GM12878 (cell line): ENCODE results near the gene TADA1.

Source experiments
- BCL11A ChIP-seq: IDR thresholded peaks from 2 replicates; pipeline ENCODE4 v1.6.1; 2011; ENCODE audit warnings: low read depth, low read length
- BRCA1 ChIP-seq: IDR thresholded peaks from 2 replicates; pipeline ENCODE4 v1.6.1; 2011; ENCODE audit warnings: low read depth, low read length, improper control_type of control experiment
- EP300 ChIP-seq, 2 experiments: fragments of 150-350 bp in 1 of 2; IDR thresholded peaks; 2 replicates each; pipeline ENCODE4 v1.6.1; 2011 to 2012; ENCODE audit warnings: low read depth in 2 of 2, low read length in 2 of 2, borderline replicate concordance in 1 of 2, improper control_type of control experiment in 1 of 2, inconsistent platforms in 1 of 2; ENCODE audit not compliant: control insufficient read depth in 1 of 2
- MYC ChIP-seq: IDR thresholded peaks from 2 replicates; pipeline ENCODE4 v1.6.1; 2011; ENCODE audit warnings: mild to moderate bottlenecking, low read length, moderate library complexity, inconsistent platforms; ENCODE audit not compliant: insufficient read depth, insufficient replicate concordance, insufficient read length, severe bottlenecking
- NFIC ChIP-seq: IDR thresholded peaks from 2 replicates; pipeline ENCODE4 v1.6.1; 2012; ENCODE audit warnings: low read depth, mild to moderate bottlenecking, inconsistent platforms, low read length, moderate library complexity
- POLR2A ChIP-seq: IDR thresholded peaks from 2 replicates; pipeline ENCODE4 v1.6.1; 2011; ENCODE audit warnings: low read depth, mild to moderate bottlenecking, low read length
- RAD21 ChIP-seq: IDR thresholded peaks from 2 replicates; pipeline ENCODE4 v1.6.1; 2011; ENCODE audit warnings: mild to moderate bottlenecking, low read depth, low read length, moderate library complexity; ENCODE audit not compliant: insufficient read depth
- RB1 ChIP-seq: fragments of 450-650 bp; formaldehyde crosslinking; IDR thresholded peaks from 2 replicates; pipeline ENCODE4 v1.6.1; 2017; ENCODE audit warnings: mild to moderate bottlenecking, borderline replicate concordance
- RBBP5 ChIP-seq: fragments of 200-600 bp; sonication (generic); conservative IDR thresholded peaks from 2 replicates; pipeline ENCODE4 v1.6.1; 2016
- RCOR1 ChIP-seq: conservative IDR thresholded peaks from 2 replicates; pipeline ENCODE4 v1.6.1; 2012; ENCODE audit warnings: low read depth, low read length, improper control_type of control experiment
- TF ChIP-seq, protein P1 (sequence below), 3 experiments: IDR thresholded peaks in 2 of 3; conservative IDR thresholded peaks in 1 of 3; 2 replicates each; pipeline ENCODE4 v1.5.1; 2011; ENCODE audit warnings: low read depth in 3 of 3, low read length in 3 of 3, mild to moderate bottlenecking in 3 of 3, control low read depth in 2 of 3, moderate library complexity in 2 of 3, inconsistent platforms in 1 of 3, mixed read lengths in 1 of 3; ENCODE audit not compliant: control insufficient read depth in 2 of 3, insufficient read depth in 1 of 3; ENCODE audit errors: extremely low read depth in 1 of 3

DNA sequence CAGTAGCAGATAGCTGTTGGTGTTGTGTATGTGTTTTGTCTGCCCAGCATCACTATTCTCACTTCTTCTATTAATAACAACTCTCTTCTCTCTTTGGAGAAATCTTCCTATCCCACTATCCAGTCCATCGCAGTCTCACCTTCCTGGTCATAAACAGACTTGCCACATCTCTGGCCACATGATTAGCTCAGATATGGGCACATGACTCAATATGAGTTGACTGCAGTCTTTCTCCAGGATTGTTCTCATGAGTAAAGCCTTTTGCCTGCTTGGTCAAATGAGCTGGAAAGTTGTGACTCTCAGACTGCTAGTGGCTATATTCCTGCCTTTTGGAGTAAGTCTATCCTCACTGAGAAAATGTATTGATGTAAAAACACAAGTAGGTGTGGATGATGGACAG, 32.9 kb upstream of the TADA1 start:
- TF ChIP-seq RBBP5 (no peak), BCL11A (no peak), BRCA1 (no peak), RCOR1 (no peak), RB1 (no peak), RAD21 (no peak), POLR2A (no peak), NFIC (no peak), EP300 (IDR thresholded peaks at IDR 0.05; ENCODE audit: borderline replicate concordance in 1 of 2, control insufficient read depth in 1 of 2, low read depth in 2 of 2, low read length in 2 of 2) (no peak), MYC (no peak)
- TF ChIP-seq, protein P1, sequence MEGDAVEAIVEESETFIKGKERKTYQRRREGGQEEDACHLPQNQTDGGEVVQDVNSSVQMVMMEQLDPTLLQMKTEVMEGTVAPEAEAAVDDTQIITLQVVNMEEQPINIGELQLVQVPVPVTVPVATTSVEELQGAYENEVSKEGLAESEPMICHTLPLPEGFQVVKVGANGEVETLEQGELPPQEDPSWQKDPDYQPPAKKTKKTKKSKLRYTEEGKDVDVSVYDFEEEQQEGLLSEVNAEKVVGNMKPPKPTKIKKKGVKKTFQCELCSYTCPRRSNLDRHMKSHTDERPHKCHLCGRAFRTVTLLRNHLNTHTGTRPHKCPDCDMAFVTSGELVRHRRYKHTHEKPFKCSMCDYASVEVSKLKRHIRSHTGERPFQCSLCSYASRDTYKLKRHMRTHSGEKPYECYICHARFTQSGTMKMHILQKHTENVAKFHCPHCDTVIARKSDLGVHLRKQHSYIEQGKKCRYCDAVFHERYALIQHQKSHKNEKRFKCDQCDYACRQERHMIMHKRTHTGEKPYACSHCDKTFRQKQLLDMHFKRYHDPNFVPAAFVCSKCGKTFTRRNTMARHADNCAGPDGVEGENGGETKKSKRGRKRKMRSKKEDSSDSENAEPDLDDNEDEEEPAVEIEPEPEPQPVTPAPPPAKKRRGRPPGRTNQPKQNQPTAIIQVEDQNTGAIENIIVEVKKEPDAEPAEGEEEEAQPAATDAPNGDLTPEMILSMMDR (IDR thresholded peaks at IDR 0.05 in 2 of 3, conservative IDR thresholded peaks at IDR 0.05 in 1 of 3; ENCODE audit: control insufficient read depth in 2 of 3, extremely low read depth in 1 of 3, insufficient read depth in 1 of 3, low read depth in 3 of 3, low read length in 3 of 3), result no peak
